K562 (cell line): ENCODE results near the gene RER1. TPM values are rescaled to one million over a fixed set of nuclear protein-coding genes. Genes with fewer than 3 reads are reported as not detected.
A peak's percentile ranks its signal among the peaks of the same experiment; 100 is the strongest.

Experiments used
- ATAC-seq: fragments of 200-7000 bp; cut with Tn5 transposase; 3 replicates; pipeline ENCODE4 v1.9.1; 2020; ENCODE audit warnings: moderate library complexity
- BruUV-seq: library from RNA; stranded (reverse); fragments of 400-500 nt; replicated peaks from 2 replicates; lab custom pipeline; 2021; lab: Mats Ljungman, UMichigan
- CTCF ChIA-PET: fragments of 300-600 bp; formaldehyde crosslinking; extraction: SDS; loops from one replicate; lab custom pipeline; 2021; ENCODE audit warnings: low intra/inter-chr PET ratio; lab: Yijun Ruan, JAX
- POLR2A ChIA-PET: fragments of 300-600, 350-650 bp; sonication (Branson Sonifier 250); formaldehyde crosslinking; extraction: SDS; loops from one replicate; lab custom pipeline; 2021; ENCODE audit warnings: antibody characterized with exemption, inconsistent platforms; lab: Yijun Ruan, JAX
- DNase-seq, 4 experiments: peaks; one replicate each; pipeline versions ENCODE4 v3.0.0 to v3.0.0-alpha.2; 2011 to 2018; ENCODE audit warnings: low spot score in 3 of 4, mixed read lengths in 3 of 4; ENCODE audit errors: extremely low read depth in 1 of 4
- FAIRE-seq: peaks from 2 replicates; lab custom pipeline; 2011; peaks lifted over from hg19 to GRCh38; lab: Jason Lieb, UNC
- H2AFZ ChIP-seq: 2 replicates; pipeline ENCODE4 v1.6.0; 2011; ENCODE audit warnings: low read depth, low read length, control low read depth, inconsistent platforms
- H3K27ac ChIP-seq: fragments of 200-600 bp; 3 replicates; pipeline ENCODE4 v1.8.0; 2011; ENCODE audit warnings: low read depth, mild to moderate bottlenecking, control low read depth, inconsistent platforms, low read length, moderate library complexity, mixed read lengths; ENCODE audit errors: extremely low read depth
- H3K27me3 ChIP-seq, 2 experiments: fragments of 300-600 bp in 1 of 2; 2 replicates in 1 of 2; 3 replicates in 1 of 2; pipeline versions ENCODE4 v1.6.0 to v1.8.0; 2011; ENCODE audit warnings: inconsistent platforms in 2 of 2, low read length in 2 of 2, mild to moderate bottlenecking in 1 of 2, mixed read lengths in 1 of 2, moderate library complexity in 1 of 2; ENCODE audit not compliant: control insufficient read depth in 2 of 2, insufficient read depth in 2 of 2
- H3K36me3 ChIP-seq: fragments of 300-600 bp; 3 replicates; pipeline ENCODE4 v1.8.0; 2011; ENCODE audit warnings: mild to moderate bottlenecking, low read length, inconsistent platforms; ENCODE audit not compliant: control insufficient read depth, insufficient read depth
- H3K4me1 ChIP-seq, 2 experiments: fragments of 200-600 bp in 1 of 2; replicated peaks in 1 of 2; 2 replicates in 1 of 2; 3 replicates in 1 of 2; pipeline versions ENCODE4 v1.5.1 to v1.8.0; 2011; ENCODE audit warnings: inconsistent platforms in 2 of 2, low read length in 2 of 2, mild to moderate bottlenecking in 1 of 2, mixed read lengths in 1 of 2, moderate library complexity in 1 of 2; ENCODE audit not compliant: control insufficient read depth in 2 of 2, insufficient read depth in 2 of 2
- H3K4me2 ChIP-seq: 2 replicates; pipeline ENCODE4 v1.6.1; 2011; ENCODE audit warnings: low read length, control low read depth, inconsistent platforms, mixed read lengths; ENCODE audit not compliant: insufficient read depth
- H3K4me3 ChIP-seq: fragments of 200-600 bp; sonication (generic), shearing (Covaris generic); 2 replicates; pipeline ENCODE4 v1.5.1; 2016; ENCODE audit warnings: control low read depth, inconsistent platforms
- H3K79me2 ChIP-seq: fragments of 200-600 bp; 3 replicates; pipeline ENCODE4 v1.8.0; 2011; ENCODE audit warnings: low read length, inconsistent platforms; ENCODE audit not compliant: control insufficient read depth, insufficient read depth
- H3K9ac ChIP-seq, 2 experiments: 2 replicates each; pipeline versions ENCODE4 v1.6.0 to v1.6.1; 2011; ENCODE audit warnings: low read depth in 2 of 2, low read length in 2 of 2, control low read depth in 1 of 2, inconsistent platforms in 1 of 2, mild to moderate bottlenecking in 1 of 2, mixed read lengths in 1 of 2; ENCODE audit not compliant: insufficient read depth in 1 of 2
- H3K9me1 ChIP-seq: one replicate; pipeline ENCODE4 v1.6.0; 2011; ENCODE audit warnings: inconsistent platforms, mild to moderate bottlenecking, low read length, moderate library complexity; ENCODE audit not compliant: control insufficient read depth, insufficient read depth
- H3K9me3 ChIP-seq: replicated peaks from 2 replicates; pipeline ENCODE4 v1.5.1; 2011; ENCODE audit warnings: low read depth, low read length, inconsistent platforms; ENCODE audit not compliant: control insufficient read depth, insufficient read depth
- H4K20me1 ChIP-seq: replicated peaks from 2 replicates; pipeline ENCODE4 v1.6.1; 2011; ENCODE audit warnings: low read length, inconsistent platforms, mixed read lengths; ENCODE audit not compliant: control insufficient read depth, insufficient read depth
- ARID1B ChIP-seq: fragments of 450-650 bp; IDR thresholded peaks from 2 replicates; pipeline ENCODE4 v1.6.1; 2016; ENCODE audit warnings: antibody characterized with exemption, mild to moderate bottlenecking, inconsistent platforms
- ARNT ChIP-seq, 2 experiments: fragments of 450-650 bp; IDR thresholded peaks; 2 replicates each; pipeline ENCODE4 v1.6.1; 2016; ENCODE audit warnings: mild to moderate bottlenecking in 1 of 2
- BRD4 ChIP-seq: fragments of 200-600 bp; sonication (generic); IDR thresholded peaks from 2 replicates; pipeline ENCODE4 v1.6.1; 2017; ENCODE audit warnings: inconsistent platforms
- CTBP1 ChIP-seq: fragments of 450-650 bp; IDR thresholded peaks from 2 replicates; pipeline ENCODE4 v1.6.1; 2016; ENCODE audit warnings: borderline replicate concordance
- MNT ChIP-seq, 2 experiments: fragments of 450-650 bp; conservative IDR thresholded peaks; 2 replicates each; pipeline ENCODE4 v1.6.1; 2017; ENCODE audit warnings: mild to moderate bottlenecking in 2 of 2, moderate library complexity in 2 of 2
- MYNN ChIP-seq, 2 experiments: sonication (generic); formaldehyde crosslinking in 1 of 2; IDR thresholded peaks; 2 replicates each; pipeline versions ENCODE4 v1.5.0 to v1.6.1; 2016 to 2020; ENCODE audit warnings: antibody characterized with exemption in 1 of 2, missing genetic modification reagents in 1 of 2
- STAT5B ChIP-seq: fragments of 250-450 bp; sonication (Bioruptor Pico); IDR thresholded peaks from 2 replicates; pipeline ENCODE4 v1.8.0; 2021; ENCODE audit warnings: mild to moderate bottlenecking, inconsistent platforms
- U2AF2 ChIP-seq: fragments of 200-400 bp; formaldehyde crosslinking; optimal IDR thresholded peaks from 2 replicates; pipeline ENCODE3; 2017; ENCODE audit warnings: low read depth, mild to moderate bottlenecking, low read length
- ZNF121 ChIP-seq: sonication (generic); formaldehyde crosslinking; conservative IDR thresholded peaks from 2 replicates; pipeline ENCODE4 v1.8.0; 2022; ENCODE audit warnings: missing genetic modification reagents
- ZNF512 ChIP-seq: IDR thresholded peaks from 2 replicates; pipeline ENCODE4 v1.6.1; 2016; ENCODE audit warnings: missing genetic modification characterization, missing compliant biosample characterization
- ZNF75A ChIP-seq: fragments of 450-650 bp; formaldehyde crosslinking; IDR thresholded peaks from 2 replicates; pipeline ENCODE4 v1.4.0; 2020; ENCODE audit warnings: mild to moderate bottlenecking
- WGBS: fragments of 100-300 bp; shearing (Covaris generic); methylation state at CpG from one replicate; pipeline ENCODE4 v1.1.6; 2016; ENCODE audit warnings: low coverage, mixed read lengths; ENCODE audit not compliant: insufficient coverage; ENCODE audit errors: missing lambda C conversion rate; 5-methylcytosine and 5-hydroxymethylcytosine counted together
- in situ Hi-C: fragments of 300-500 bp; cut with MboI; formaldehyde crosslinking; loops from 4 replicates; pipeline ENCODE4 v1.15.0; 2018; ENCODE audit warnings: inconsistent platforms, mixed read lengths
- intact Hi-C: fragments of 100-400 bp; cut with micrococcal nuclease; formaldehyde crosslinking; loops from 2 replicates; pipeline ENCODE4 v1.14.2; 2022
- polyA plus RNA-seq, 8 experiments: library from polyadenylated mRNA; depleted of rRNA in 4 of 8; stranded (reverse) in 5 of 8; unstranded in 3 of 8; fragments of >200 nt; fragmentation: Nextera tagmentation in 2 of 8; fragmentation: Illumina TruSeq in 1 of 8; extraction: Ambion mirVana in 2 of 8; extraction: Trizol in 1 of 8; gene quantifications; 2 replicates each; pipeline versions ENCODE4 v1.2.1 to v1.2.3, GENCODE V29; 2011 to 2014; ENCODE audit warnings: inconsistent platforms in 1 of 8, missing spikeins in 1 of 8
- total RNA-seq, 7 experiments: library from RNA; depleted of rRNA in 6 of 7; stranded (reverse); fragments of >200 nt in 6 of 7; fragmentation: Illumina TruSeq in 2 of 7; extraction: Trizol in 2 of 7; gene quantifications; 2 replicates each; pipeline versions ENCODE4 v1.2.1 to v1.2.3, GENCODE V29; 2011 to 2021; ENCODE audit warnings: low replicate concordance in 1 of 7
- TF ChIP-seq, protein P1 (sequence below): sonication (generic); IDR thresholded peaks from 2 replicates; pipeline ENCODE4 v1.6.1; 2016
- TF ChIP-seq, protein P2 (sequence below), 2 experiments: fragments of 150-350 bp in 1 of 2; IDR thresholded peaks; 2 replicates each; pipeline ENCODE4 v1.6.1; 2012 to 2016; ENCODE audit warnings: low read depth in 2 of 2, low read length in 2 of 2, mild to moderate bottlenecking in 1 of 2, moderate library complexity in 1 of 2

RER1 gene
- total and polyA plus RNA-seq, 9 of the 15 experiments (the other 6 are each of a cell fraction or from before 2014, with no cell fraction given), result 19.6 to 354 (median 183) TPM

- in situ Hi-C loops, result loop anchor here (5.0 to 10.0 kb wide), 2 partner anchors 125 to 223 kb away; partner anchors contain the start of gene MMEL1
- peak overlapping the region; percentile 90 for H3K27ac ChIP-seq
- TF ChIP-seq, protein P1, sequence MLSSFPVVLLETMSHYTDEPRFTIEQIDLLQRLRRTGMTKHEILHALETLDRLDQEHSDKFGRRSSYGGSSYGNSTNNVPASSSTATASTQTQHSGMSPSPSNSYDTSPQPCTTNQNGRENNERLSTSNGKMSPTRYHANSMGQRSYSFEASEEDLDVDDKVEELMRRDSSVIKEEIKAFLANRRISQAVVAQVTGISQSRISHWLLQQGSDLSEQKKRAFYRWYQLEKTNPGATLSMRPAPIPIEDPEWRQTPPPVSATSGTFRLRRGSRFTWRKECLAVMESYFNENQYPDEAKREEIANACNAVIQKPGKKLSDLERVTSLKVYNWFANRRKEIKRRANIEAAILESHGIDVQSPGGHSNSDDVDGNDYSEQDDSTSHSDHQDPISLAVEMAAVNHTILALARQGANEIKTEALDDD, result no peak
- TF ChIP-seq CTBP1, result no peak
- TF ChIP-seq ARNT (IDR thresholded peaks at IDR 0.05), result no peak
- TF ChIP-seq ZNF512, result no peak
- no peak for TF ChIP-seq MNT (conservative IDR thresholded peaks at IDR 0.05)
- no peak for TF ChIP-seq STAT5B
- TF ChIP-seq U2AF2, result no peak
- peak; percentile 63; the same call in 1 of the 2 replicates for TF ChIP-seq BRD4
- no peak for TF ChIP-seq ZNF75A (CRISPR knock-in tag)
- TF ChIP-seq, protein P2, sequence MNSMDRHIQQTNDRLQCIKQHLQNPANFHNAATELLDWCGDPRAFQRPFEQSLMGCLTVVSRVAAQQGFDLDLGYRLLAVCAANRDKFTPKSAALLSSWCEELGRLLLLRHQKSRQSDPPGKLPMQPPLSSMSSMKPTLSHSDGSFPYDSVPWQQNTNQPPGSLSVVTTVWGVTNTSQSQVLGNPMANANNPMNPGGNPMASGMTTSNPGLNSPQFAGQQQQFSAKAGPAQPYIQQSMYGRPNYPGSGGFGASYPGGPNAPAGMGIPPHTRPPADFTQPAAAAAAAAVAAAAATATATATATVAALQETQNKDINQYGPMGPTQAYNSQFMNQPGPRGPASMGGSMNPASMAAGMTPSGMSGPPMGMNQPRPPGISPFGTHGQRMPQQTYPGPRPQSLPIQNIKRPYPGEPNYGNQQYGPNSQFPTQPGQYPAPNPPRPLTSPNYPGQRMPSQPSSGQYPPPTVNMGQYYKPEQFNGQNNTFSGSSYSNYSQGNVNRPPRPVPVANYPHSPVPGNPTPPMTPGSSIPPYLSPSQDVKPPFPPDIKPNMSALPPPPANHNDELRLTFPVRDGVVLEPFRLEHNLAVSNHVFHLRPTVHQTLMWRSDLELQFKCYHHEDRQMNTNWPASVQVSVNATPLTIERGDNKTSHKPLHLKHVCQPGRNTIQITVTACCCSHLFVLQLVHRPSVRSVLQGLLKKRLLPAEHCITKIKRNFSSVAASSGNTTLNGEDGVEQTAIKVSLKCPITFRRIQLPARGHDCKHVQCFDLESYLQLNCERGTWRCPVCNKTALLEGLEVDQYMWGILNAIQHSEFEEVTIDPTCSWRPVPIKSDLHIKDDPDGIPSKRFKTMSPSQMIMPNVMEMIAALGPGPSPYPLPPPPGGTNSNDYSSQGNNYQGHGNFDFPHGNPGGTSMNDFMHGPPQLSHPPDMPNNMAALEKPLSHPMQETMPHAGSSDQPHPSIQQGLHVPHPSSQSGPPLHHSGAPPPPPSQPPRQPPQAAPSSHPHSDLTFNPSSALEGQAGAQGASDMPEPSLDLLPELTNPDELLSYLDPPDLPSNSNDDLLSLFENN (IDR thresholded peaks at IDR 0.05; ENCODE audit: low read depth in 2 of 2, low read length in 2 of 2), result no peak
- TF ChIP-seq ARID1B, result no peak
- peak; percentile 19; the same call in 1 of the 2 replicates for TF ChIP-seq ZNF121 (CRISPR knock-in tag)
- no peak for TF ChIP-seq MYNN (IDR thresholded peaks at IDR 0.05)
- no peak for TF ChIP-seq MYNN (CRISPR knock-in tag; IDR thresholded peaks at IDR 0.05)
Measured at GRCh38 chr1:2411801-2412394, 20.3 kb downstream of the RER1 start.

More at GRCh38 chr1:2411801-2412394, 20.3 kb downstream of the RER1 start:
- POLR2A ChIA-PET, result interaction anchor here (0.7 to 1.9 kb wide), 3 partner anchors 11 to 19 kb away, joined by 3 to 7 read pairs (median 3); no protein-coding TSS in a partner anchor
- no TSS peak for BruUV-seq
- 2% methylated on average over 37 of the region's 38 CpGs for WGBS
- peak; percentile 41 for ATAC-seq
- Histone ChIP-seq H3K9me3 (no peaks in the 10 kb centered on the region), H3K4me1 (peaks cover 15 to 82% of the 10 kb centered on the region in 2 experiments), H3K4me2 (peak overlapping the region; percentile 97), H3K79me2 (peaks cover 21% of the 10 kb centered on the region; the same call in 2 of the 3 replicates), H4K20me1 (peaks cover 2% of the 10 kb centered on the region; the same call in 1 of the 2 replicates), H3K36me3 (peaks cover 21% of the 10 kb centered on the region; the same call in 2 of the 3 replicates), H3K4me3 (peak overlapping the region; percentile 100), H3K27me3 (no peaks in the 10 kb centered on the region; a peak in 1 of 5 replicates), H3K9ac (peak overlapping the region; percentile 98 to 99), H3K9me1 (no peaks in the 10 kb centered on the region), H2AFZ (peak overlapping the region; percentile 93)
- intact Hi-C loops, result loop anchor here (2.0 to 10.0 kb wide), 3 partner anchors 21 to 1013 kb away; partner anchors contain the start of genes MORN1 and RER1
- CTCF ChIA-PET, result interaction anchor here (4.1 kb wide), 1 partner anchor 136 kb away, joined by 36 read pairs; no protein-coding TSS in a partner anchor
- peak in 3 of 4 experiments; percentile 80 to 91 (median 89) for DNase-seq
- peak; percentile 46 for FAIRE-seq
